ENCODE results near the gene AFDN. TPM values are rescaled to one million over a fixed set of nuclear protein-coding genes. Genes with fewer than 3 reads are reported as not detected.
A peak's percentile ranks its signal among the peaks of the same experiment; 100 is the strongest.

The AFDN gene
- total RNA-seq, 4 donors from 2014 or later = 148 to 371 (median 204) TPM

- Histone ChIP-seq H3K27ac (peak overlapping the region; percentile 57 to 83 (median 78)), H3K9me3 (no peaks in the 10 kb centered on the region), H3K4me3 (peak overlapping the region in 2 of 4 donors; percentile 5 to 25), H3K36me3 (peaks cover 0 to under 1% (median 0%) of the 10 kb centered on the region in 4 donors), H3K4me1 (peaks cover 3 to 70% (median 33%) of the 10 kb centered on the region in 4 donors), H3K27me3 (no peaks in the 10 kb centered on the region)
- peak; percentile 31 for DNase-seq
- in situ Hi-C loops (cut with MboI; ENCODE audit: low pct_ligation_motif_present in 1 of 4, low pct_unique_long_range_greater_than_20kb in 1 of 4, low sequenced_read_pairs in 3 of 4) = no loop called here
- intact Hi-C loops (cut with DNase I; ENCODE audit: low total_unique reads) = no loop called here
- TF ChIP-seq EP300 (IDR thresholded peaks at IDR 0.05; ENCODE audit: low read depth) (no peak), POLR2AphosphoS5 (IDR thresholded peaks at IDR 0.05) (no peak), CTCF (IDR thresholded peaks at IDR 0.05) (no peak), POLR2A (IDR thresholded peaks at IDR 0.05) (no peak)
- 49 to 100% methylated on average over 2 to 7 of the region's 7 CpGs for WGBS, 2 donors (ENCODE audit: low coverage in 1 of 2)
Measured at GRCh38 chr6:167934426-167934864, 107.7 kb downstream of the AFDN start.

- Histone ChIP-seq H3K4me3 (no peak overlapping the region), H3K4me1 (peaks cover 3 to 70% (median 33%) of the 10 kb centered on the region in 4 donors), H3K27me3 (no peaks in the 10 kb centered on the region), H3K36me3 (no peaks in the 10 kb centered on the region), H3K27ac (peak overlapping the region in 3 of 4 donors; percentile 76 to 83 (median 81)), H3K9me3 (no peaks in the 10 kb centered on the region)
- DNase-seq = no peak
- in situ Hi-C loops (cut with MboI; ENCODE audit: low pct_ligation_motif_present in 1 of 4, low pct_unique_long_range_greater_than_20kb in 1 of 4, low sequenced_read_pairs in 3 of 4) = no loop called here
- TF ChIP-seq POLR2A (IDR thresholded peaks at IDR 0.05) = no peak
- WGBS, 2 donors (ENCODE audit: low coverage in 1 of 2) = 56 to 59% methylated on average over 2 of the region's 2 CpGs
- intact Hi-C loops (cut with DNase I; ENCODE audit: low total_unique reads) = no loop called here
Measured at GRCh38 chr6:167936051-167936450, 109.3 kb downstream of the AFDN start.

DNA sequence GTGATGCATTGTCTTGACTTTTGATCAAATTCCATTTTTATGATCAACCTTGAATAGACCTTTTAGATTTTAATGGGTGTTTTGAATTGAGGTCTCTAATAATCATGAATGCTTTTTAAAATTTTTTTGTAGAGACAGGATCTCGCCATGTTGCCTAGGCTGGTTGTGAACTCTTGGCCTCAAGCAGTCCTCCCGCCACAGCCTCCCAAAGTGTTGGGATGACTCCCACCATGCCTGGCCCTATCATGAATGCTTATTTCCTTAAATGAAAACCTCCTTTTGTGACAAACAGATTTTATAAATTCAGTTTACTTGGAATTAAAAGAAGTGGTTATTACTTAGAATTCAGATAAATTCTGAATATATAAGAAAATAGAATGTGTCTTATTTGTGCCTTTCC, 110.6 kb downstream of the AFDN start:
- Histone ChIP-seq H3K4me1 (peaks cover 3 to 62% (median 26%) of the 10 kb centered on the region in 4 donors), H3K27me3 (no peaks in the 10 kb centered on the region), H3K4me3 (no peak overlapping the region), H3K9me3 (no peaks in the 10 kb centered on the region), H3K27ac (peak overlapping the region; percentile 22 to 83 (median 78)), H3K36me3 (no peaks in the 10 kb centered on the region)
- no peak for DNase-seq
- TF ChIP-seq EP300 (IDR thresholded peaks at IDR 0.05; ENCODE audit: low read depth) = no peak
- no peak for TF ChIP-seq POLR2AphosphoS5 (IDR thresholded peaks at IDR 0.05)
- TF ChIP-seq CTCF (IDR thresholded peaks at IDR 0.05) = no peak
- TF ChIP-seq POLR2A (IDR thresholded peaks at IDR 0.05) = no peak
- intact Hi-C loops (cut with DNase I; ENCODE audit: low total_unique reads) = no loop called here
- in situ Hi-C loops (cut with MboI; ENCODE audit: low pct_ligation_motif_present in 1 of 4, low pct_unique_long_range_greater_than_20kb in 1 of 4, low sequenced_read_pairs in 3 of 4) = no loop called here
- WGBS, 2 donors (ENCODE audit: low coverage in 1 of 2) = 87 to 92% methylated on average over 2 of the region's 2 CpGs

- no peaks in the 10 kb centered on the region for H3K27me3 ChIP-seq
- intact Hi-C loops (cut with DNase I; ENCODE audit: low total_unique reads) = no loop called here
- in situ Hi-C loops (cut with MboI; ENCODE audit: low pct_ligation_motif_present in 1 of 4, low pct_unique_long_range_greater_than_20kb in 1 of 4, low sequenced_read_pairs in 3 of 4) = no loop called here
Measured at GRCh38 chr6:167937948-167938911, 111.5 kb downstream of the AFDN start.

More at GRCh38 chr6:167937948-167938911, 111.5 kb downstream of the AFDN start:
- no peaks in the 10 kb centered on the region for H3K9me3 ChIP-seq
- TF ChIP-seq EP300 (IDR thresholded peaks at IDR 0.05; ENCODE audit: low read depth) (no peak), POLR2AphosphoS5 (IDR thresholded peaks at IDR 0.05) (no peak), CTCF (IDR thresholded peaks at IDR 0.05) (peak in 1 of 5 experiments; percentile 14)
- H3K4me3 ChIP-seq = no peak overlapping the region
- peaks cover 3 to 54% (median 22%) of the 10 kb centered on the region in 4 donors for H3K4me1 ChIP-seq
- H3K36me3 ChIP-seq = peaks cover 0 to 3% (median 0%) of the 10 kb centered on the region in 4 donors
- peak overlapping the region; percentile 22 to 83 (median 78) for H3K27ac ChIP-seq
- 59 to 63% methylated on average over 5 of the region's 5 CpGs for WGBS, 2 donors (ENCODE audit: low coverage in 1 of 2)
- no peak for DNase-seq
